LNCAP (cell line): Measurements from ENCODE around the gene UGT1A6.

Experiments
- CTCF ChIP-seq: fragments of 450-650 bp; IDR thresholded peaks from 2 replicates; pipeline ENCODE4 v1.5.1; 2017; ENCODE audit warnings: mild to moderate bottlenecking

Gene UGT1A6

DNA sequence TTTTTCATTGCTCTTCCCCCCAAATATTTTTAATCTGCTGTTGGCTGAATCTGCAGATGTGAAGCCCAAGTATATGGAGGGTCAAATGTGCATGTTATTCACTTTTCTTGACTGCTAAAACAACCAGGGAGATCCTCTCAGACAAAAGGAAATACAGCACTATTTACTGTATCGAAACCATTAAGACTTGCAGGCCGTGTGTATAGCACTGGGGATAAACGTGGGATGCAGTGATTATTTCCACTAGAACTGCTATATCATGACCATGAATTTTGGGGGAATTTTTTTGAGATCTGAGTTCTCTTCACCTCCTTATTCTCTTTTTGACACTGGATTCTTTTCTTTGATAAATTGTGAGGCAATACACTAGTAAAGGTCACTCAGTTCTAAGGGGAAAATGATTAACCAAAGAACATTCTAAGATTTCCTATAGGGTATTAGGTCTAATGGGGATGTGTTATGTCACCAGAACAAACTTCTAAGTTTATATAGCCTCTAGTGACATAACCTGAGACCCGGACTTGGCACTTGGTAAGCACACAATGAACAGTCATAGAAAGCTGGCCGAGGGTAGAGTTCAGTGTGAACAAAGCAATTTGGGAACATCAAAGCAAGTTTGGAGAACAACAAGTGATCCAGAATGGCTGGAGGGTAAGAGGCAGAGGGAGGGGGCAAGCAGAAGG lies 52.5 kb downstream of the UGT1A6 start:
- no peak for TF ChIP-seq CTCF

DNA sequence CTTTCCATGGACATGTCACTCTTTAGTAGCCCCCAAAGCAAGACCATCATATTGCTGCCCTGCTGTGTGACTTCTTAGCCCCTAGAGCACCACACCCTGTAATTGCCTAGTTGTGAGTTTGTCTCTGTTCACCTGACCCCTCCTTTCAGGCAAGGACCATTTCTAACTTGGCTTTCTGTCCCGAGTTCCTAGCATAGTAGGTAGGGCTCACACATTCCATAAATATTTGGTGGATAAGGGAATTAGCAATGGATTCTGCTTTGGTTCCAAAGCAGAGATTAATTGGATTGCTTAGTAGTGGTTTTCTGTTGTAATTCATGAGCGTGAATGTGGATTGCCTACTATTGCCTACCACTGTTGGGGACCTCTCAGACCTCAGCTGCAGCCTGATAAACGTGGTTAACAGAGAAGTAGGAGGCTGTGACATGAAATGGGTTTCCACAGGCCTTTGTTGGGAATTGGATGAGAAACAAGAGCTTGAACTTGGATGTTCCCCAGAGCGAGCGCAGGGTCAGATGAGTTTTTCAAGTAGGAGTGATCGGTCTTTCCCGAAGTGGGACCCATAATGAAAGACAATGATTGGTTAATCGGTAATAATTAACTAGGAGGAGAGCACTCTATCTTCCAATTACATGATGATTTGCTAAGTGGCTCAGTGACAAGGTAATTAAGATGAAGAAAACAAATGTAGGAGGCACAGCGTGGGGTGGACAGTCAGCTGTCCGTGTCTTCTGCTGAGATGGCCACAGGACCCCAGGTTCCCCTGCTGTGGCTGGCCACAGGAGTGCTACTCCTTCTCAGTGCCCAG lies 54.0 kb downstream of the UGT1A6 start:
- TF ChIP-seq CTCF = no peak

- TF ChIP-seq CTCF = no peak
Observed at GRCh38 chr2:233747283-233747544, 54.5 kb downstream of the UGT1A6 start.

GRCh38 chr2:233754872-233755611 lies 62.4 kb downstream of the UGT1A6 start:
- TF ChIP-seq CTCF = no peak

DNA sequence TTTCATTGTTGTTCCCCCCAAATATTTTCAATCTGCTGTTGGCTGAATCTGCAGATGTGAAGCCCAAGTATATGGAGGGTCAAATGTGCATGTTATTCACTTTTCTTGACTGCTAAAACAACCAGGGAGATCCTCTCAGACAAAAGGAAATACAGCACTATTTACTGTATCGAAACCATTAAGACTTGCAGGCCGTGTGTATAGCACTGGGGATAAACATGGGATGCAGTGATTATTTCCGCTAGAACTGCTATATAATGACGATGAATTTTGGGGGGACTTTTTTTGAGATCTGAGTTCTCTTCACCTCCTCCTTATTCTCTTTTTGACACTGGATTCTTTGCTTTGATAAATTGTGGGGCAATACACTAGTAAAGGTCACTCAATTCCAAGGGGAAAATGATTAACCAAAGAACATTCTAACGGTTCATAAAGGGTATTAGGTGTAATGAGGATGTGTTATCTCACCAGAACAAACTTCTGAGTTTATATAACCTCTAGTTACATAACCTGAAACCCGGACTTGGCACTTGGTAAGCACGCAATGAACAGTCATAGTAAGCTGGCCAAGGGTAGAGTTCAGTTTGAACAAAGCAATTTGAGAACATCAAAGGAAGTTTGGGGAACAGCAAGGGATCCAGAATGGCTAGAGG lies 63.9 kb downstream of the UGT1A6 start:
- TF ChIP-seq CTCF = no peak

GRCh38 chr2:233758141-233758540 lies 65.5 kb downstream of the UGT1A6 start:
- no peak for TF ChIP-seq CTCF

GRCh38 chr2:233758849-233759248 lies 66.2 kb downstream of the UGT1A6 start:
- no peak for TF ChIP-seq CTCF
